B cell (primary cell): ENCODE measurements around the gene TMEM108. TPM values are rescaled to one million over a fixed set of nuclear protein-coding genes. Genes with fewer than 3 reads are reported as not detected.

ENCODE experiments used
- ATAC-seq: fragments of 200-7000 bp; cut with Tn5 transposase; one replicate; pipeline ENCODE4 v1.10.0; 2021; ENCODE audit warnings: low read depth, mild to moderate bottlenecking, moderate number of reproducible peaks, moderate library complexity
- CTCF ChIA-PET: fragments of 350-600 bp; sonication (Branson Sonifier 250); formaldehyde crosslinking; loops from one replicate; lab custom pipeline; 2021; ENCODE audit warnings: antibody characterized with exemption, inconsistent platforms; lab: Charles Lee
- POLR2A ChIA-PET: fragments of 350-600 bp; sonication (Branson Sonifier 250); formaldehyde crosslinking; loops from one replicate; lab custom pipeline; 2021; ENCODE audit warnings: antibody characterized with exemption; lab: Charles Lee
- DNase-seq: peaks from one replicate; pipeline ENCODE4 v3.0.0; 2013
- H2AFZ ChIP-seq: 2 replicates; pipeline ENCODE4 v1.6.1; 2012; ENCODE audit warnings: mild to moderate bottlenecking, low read depth, low read length; ENCODE audit not compliant: insufficient read depth, poor library complexity, severe bottlenecking
- H3K27ac ChIP-seq, 2 donors: 1 replicate in 1 of 2; 2 replicates in 1 of 2; pipeline ENCODE4 v1.5.1; 2012 to 2013; ENCODE audit warnings: low read length in 2 of 2, mild to moderate bottlenecking in 2 of 2, moderate library complexity in 1 of 2
- H3K27me3 ChIP-seq, 4 experiments: fragments of 200-600 bp in 1 of 4; sonication (generic) in 1 of 4; replicated peaks in 1 of 4; 1 replicate in 2 of 4; 2 replicates in 2 of 4; pipeline versions ENCODE4 v1.6.1 to v1.7.0; 2013 to 2016; ENCODE audit warnings: low read length in 3 of 4, mild to moderate bottlenecking in 2 of 4, mixed read lengths in 1 of 4, moderate library complexity in 1 of 4; ENCODE audit not compliant: insufficient read depth in 4 of 4, control insufficient read depth in 3 of 4; ENCODE audit errors: control extremely low read depth in 1 of 4
- H3K36me3 ChIP-seq, 2 experiments: replicated peaks in 1 of 2; 1 replicate in 1 of 2; 2 replicates in 1 of 2; pipeline versions ENCODE4 v1.6.1 to v1.7.1; 2013; ENCODE audit warnings: low read length in 1 of 2; ENCODE audit not compliant: insufficient read depth in 2 of 2, control insufficient read depth in 1 of 2; ENCODE audit errors: control extremely low read depth in 1 of 2, extremely low read depth in 1 of 2
- H3K4me1 ChIP-seq, 2 donors: fragments of 200-600 bp in 1 of 2; sonication (generic) in 1 of 2; 1 replicate in 1 of 2; 2 replicates in 1 of 2; pipeline versions ENCODE4 v1.5.1 to v1.6.1; 2013 to 2017; ENCODE audit warnings: low read length in 2 of 2; ENCODE audit not compliant: control insufficient read depth in 2 of 2, insufficient read depth in 2 of 2
- H3K4me2 ChIP-seq: replicated peaks from 2 replicates; pipeline ENCODE3; 2012; ENCODE audit warnings: mild to moderate bottlenecking, low read depth, low read length; ENCODE audit not compliant: poor library complexity, severe bottlenecking
- H3K4me3 ChIP-seq, 5 experiments: fragments of 200-600 bp in 1 of 5; sonication (generic) in 1 of 5; 1 replicate in 3 of 5; 2 replicates in 2 of 5; pipeline versions ENCODE4 v1.5.1 to v1.7.0; 2011 to 2016; ENCODE audit warnings: low read length in 4 of 5, mild to moderate bottlenecking in 4 of 5, low read depth in 2 of 5, control low read depth in 1 of 5, moderate library complexity in 1 of 5; ENCODE audit not compliant: insufficient read depth in 1 of 5; ENCODE audit errors: control extremely low read depth in 1 of 5, extremely low read depth in 1 of 5
- H3K79me2 ChIP-seq: fragments of 200-600 bp; sonication (generic); one replicate; pipeline ENCODE4 v1.6.0; 2016; ENCODE audit warnings: low read length; ENCODE audit not compliant: control insufficient read depth, insufficient read depth
- H3K9ac ChIP-seq: fragments of 200-600 bp; sonication (generic); 2 replicates; pipeline ENCODE4 v1.6.1; 2017; ENCODE audit warnings: mild to moderate bottlenecking, low read length, moderate library complexity
- H3K9me3 ChIP-seq, 3 donors: one replicate each; pipeline versions ENCODE4 v1.6.1 to v1.7.1; 2013; ENCODE audit warnings: low read length in 2 of 3; ENCODE audit not compliant: control insufficient read depth in 2 of 3, insufficient read depth in 1 of 3; ENCODE audit errors: control extremely low read depth in 1 of 3
- H4K20me1 ChIP-seq: 2 replicates; pipeline ENCODE4 v1.6.0; 2012; ENCODE audit warnings: mild to moderate bottlenecking, low read length; ENCODE audit not compliant: insufficient read depth, control insufficient read depth, poor library complexity, severe bottlenecking
- H3K27ac Mint-ChIP-seq: one replicate; pipeline ENCODE4 v1.8.0; 2021; ENCODE audit warnings: mixed read lengths
- H3K27me3 Mint-ChIP-seq: one replicate; pipeline ENCODE4 v1.8.0; 2021; ENCODE audit warnings: mixed read lengths
- H3K4me1 Mint-ChIP-seq: one replicate; pipeline ENCODE4 v1.8.0; 2021; ENCODE audit warnings: mixed read lengths
- H3K4me3 Mint-ChIP-seq: one replicate; pipeline ENCODE4 v1.8.0; 2021; ENCODE audit warnings: mixed read lengths
- H3K9me3 Mint-ChIP-seq: one replicate; pipeline ENCODE4 v1.8.0; 2022; ENCODE audit warnings: mixed read lengths; ENCODE audit not compliant: insufficient read depth
- CTCF ChIP-seq: fragments of 200-600 bp; IDR thresholded peaks from one replicate; pipeline ENCODE4 v1.8.0; 2022; ENCODE audit warnings: antibody characterized with exemption, mild to moderate bottlenecking
- EZH2 ChIP-seq: IDR thresholded peaks from 2 replicates; pipeline ENCODE4 v1.6.1; 2012; ENCODE audit warnings: borderline replicate concordance, low read depth, mild to moderate bottlenecking, moderate library complexity, low read length; ENCODE audit not compliant: insufficient read depth, poor library complexity, severe bottlenecking
- WGBS: methylation state at CpG from one replicate; pipeline ENCODE4 v1.1.5; 2013; ENCODE audit warnings: missing lambda C conversion rate; ENCODE audit not compliant: insufficient coverage; 5-methylcytosine and 5-hydroxymethylcytosine counted together
- intact Hi-C: fragments of 100-400 bp; cut with micrococcal nuclease; formaldehyde crosslinking; loops from one replicate; pipeline ENCODE4 v1.10.0; 2022
- polyA plus RNA-seq: library from polyadenylated mRNA; depleted of rRNA; stranded (reverse); fragments of >200 nt; gene quantifications from 2 replicates; pipeline ENCODE4 v1.2.3, GENCODE V29; 2012
- total RNA-seq, 2 donors: library from RNA; stranded (reverse); fragments of 120-200 nt in 1 of 2; gene quantifications; 1 replicate in 1 of 2; 2 replicates in 1 of 2; pipeline versions ENCODE4 v1.2.3 to v1.2.4, GENCODE V29; 2013 to 2022

The TMEM108 gene
- total and polyA plus RNA-seq, 2 donors (not counting 1 experiment from before 2014, with no cell fraction given) = not detected

GRCh38 chr3:133408961-133409360 is 370.8 kb downstream of the TMEM108 start:
- no peak for TF ChIP-seq CTCF
- no peak for TF ChIP-seq EZH2

GRCh38 chr3:133410191-133410892 is 372.2 kb downstream of the TMEM108 start:
- Histone ChIP-seq H3K9ac (no peak overlapping the region), H3K36me3 (no peaks in the 10 kb centered on the region), H2AFZ (no peak overlapping the region), H3K27me3 (peaks cover 0 to 4% (median 2%) of the 10 kb centered on the region in 4 experiments), H4K20me1 (no peaks in the 10 kb centered on the region), H3K4me3 (no peak overlapping the region), H3K27ac (no peak overlapping the region), H3K79me2 (no peaks in the 10 kb centered on the region), H3K4me1 (no peaks in the 10 kb centered on the region), H3K9me3 (no peaks in the 10 kb centered on the region), H3K4me2 (no peak overlapping the region)
- H3K4me1 Mint-ChIP-seq = peaks cover 5% of the 10 kb centered on the region
- intact Hi-C loops = no loop called here
- peak overlapping the region; percentile 8 for H3K27ac Mint-ChIP-seq
- no peak overlapping the region for H3K4me3 Mint-ChIP-seq
- ATAC-seq (no peak), DNase-seq (no peak)
- ChIA-PET POLR2A (no interaction called here), CTCF (no interaction called here)
- H3K9me3 Mint-ChIP-seq = no peaks in the 10 kb centered on the region
- H3K27me3 Mint-ChIP-seq = peaks cover 25% of the 10 kb centered on the region
- TF ChIP-seq CTCF (no peak), EZH2 (no peak)
- 86% methylated on average over 15 of the region's 17 CpGs for WGBS

More at GRCh38 chr3:133408961-133409360, 370.8 kb downstream of the TMEM108 start:
- ATAC-seq (no peak), DNase-seq (no peak)
- Mint-ChIP-seq H3K4me3 (no peak overlapping the region), H3K27ac (no peak overlapping the region), H3K4me1 (peaks cover 5% of the 10 kb centered on the region), H3K27me3 (peaks cover 25% of the 10 kb centered on the region), H3K9me3 (no peaks in the 10 kb centered on the region)
- Histone ChIP-seq H3K79me2 (no peaks in the 10 kb centered on the region), H4K20me1 (no peaks in the 10 kb centered on the region), H3K27ac (no peak overlapping the region), H3K9me3 (no peaks in the 10 kb centered on the region), H2AFZ (no peak overlapping the region), H3K4me3 (no peak overlapping the region), H3K27me3 (peaks cover 0 to 4% (median 2%) of the 10 kb centered on the region in 4 experiments), H3K9ac (no peak overlapping the region), H3K4me1 (no peaks in the 10 kb centered on the region), H3K36me3 (no peaks in the 10 kb centered on the region), H3K4me2 (no peak overlapping the region)
- CTCF ChIA-PET = interaction anchor here (0.9 kb wide), 1 partner anchor 15 kb away, joined by 3 read pairs; no protein-coding TSS in a partner anchor
- no CpG with 5 or more reads among the region's 2 CpGs for WGBS
- POLR2A ChIA-PET = interaction anchor here (0.6 kb wide), 1 partner anchor 64 kb away, joined by 4 read pairs; no protein-coding TSS in a partner anchor
- intact Hi-C loops = no loop called here
